GM12874 (cell line): Measurements from ENCODE around the gene FILIP1.

Source experiments
- TF ChIP-seq, protein P1 (sequence below): IDR thresholded peaks from 2 replicates; pipeline ENCODE4 v1.5.1; 2011; ENCODE audit warnings: low read depth, mild to moderate bottlenecking, control low read depth, low read length, moderate library complexity; ENCODE audit not compliant: insufficient read depth

The FILIP1 gene

DNA sequence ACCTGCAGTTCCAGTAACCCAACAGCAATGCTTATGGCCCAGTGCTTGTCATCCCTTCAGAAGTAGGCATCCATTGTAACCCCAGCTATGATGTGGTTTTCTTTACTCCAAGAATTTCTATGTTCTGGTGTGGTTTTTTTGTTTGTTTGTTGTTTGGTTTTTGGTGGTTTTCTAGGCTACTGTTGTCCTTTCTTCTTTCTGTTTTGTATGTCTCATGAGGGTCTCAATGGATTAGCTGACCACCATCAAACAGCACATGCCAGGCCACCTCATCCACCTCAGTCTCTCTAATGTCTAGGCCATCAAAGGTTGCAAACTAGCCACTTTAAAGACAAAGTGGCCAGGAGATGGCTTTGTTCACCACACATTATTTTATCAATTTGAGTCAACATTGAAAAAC lies 149.6 kb downstream of the FILIP1 start:
- TF ChIP-seq, protein P1, sequence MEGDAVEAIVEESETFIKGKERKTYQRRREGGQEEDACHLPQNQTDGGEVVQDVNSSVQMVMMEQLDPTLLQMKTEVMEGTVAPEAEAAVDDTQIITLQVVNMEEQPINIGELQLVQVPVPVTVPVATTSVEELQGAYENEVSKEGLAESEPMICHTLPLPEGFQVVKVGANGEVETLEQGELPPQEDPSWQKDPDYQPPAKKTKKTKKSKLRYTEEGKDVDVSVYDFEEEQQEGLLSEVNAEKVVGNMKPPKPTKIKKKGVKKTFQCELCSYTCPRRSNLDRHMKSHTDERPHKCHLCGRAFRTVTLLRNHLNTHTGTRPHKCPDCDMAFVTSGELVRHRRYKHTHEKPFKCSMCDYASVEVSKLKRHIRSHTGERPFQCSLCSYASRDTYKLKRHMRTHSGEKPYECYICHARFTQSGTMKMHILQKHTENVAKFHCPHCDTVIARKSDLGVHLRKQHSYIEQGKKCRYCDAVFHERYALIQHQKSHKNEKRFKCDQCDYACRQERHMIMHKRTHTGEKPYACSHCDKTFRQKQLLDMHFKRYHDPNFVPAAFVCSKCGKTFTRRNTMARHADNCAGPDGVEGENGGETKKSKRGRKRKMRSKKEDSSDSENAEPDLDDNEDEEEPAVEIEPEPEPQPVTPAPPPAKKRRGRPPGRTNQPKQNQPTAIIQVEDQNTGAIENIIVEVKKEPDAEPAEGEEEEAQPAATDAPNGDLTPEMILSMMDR: no peak

DNA sequence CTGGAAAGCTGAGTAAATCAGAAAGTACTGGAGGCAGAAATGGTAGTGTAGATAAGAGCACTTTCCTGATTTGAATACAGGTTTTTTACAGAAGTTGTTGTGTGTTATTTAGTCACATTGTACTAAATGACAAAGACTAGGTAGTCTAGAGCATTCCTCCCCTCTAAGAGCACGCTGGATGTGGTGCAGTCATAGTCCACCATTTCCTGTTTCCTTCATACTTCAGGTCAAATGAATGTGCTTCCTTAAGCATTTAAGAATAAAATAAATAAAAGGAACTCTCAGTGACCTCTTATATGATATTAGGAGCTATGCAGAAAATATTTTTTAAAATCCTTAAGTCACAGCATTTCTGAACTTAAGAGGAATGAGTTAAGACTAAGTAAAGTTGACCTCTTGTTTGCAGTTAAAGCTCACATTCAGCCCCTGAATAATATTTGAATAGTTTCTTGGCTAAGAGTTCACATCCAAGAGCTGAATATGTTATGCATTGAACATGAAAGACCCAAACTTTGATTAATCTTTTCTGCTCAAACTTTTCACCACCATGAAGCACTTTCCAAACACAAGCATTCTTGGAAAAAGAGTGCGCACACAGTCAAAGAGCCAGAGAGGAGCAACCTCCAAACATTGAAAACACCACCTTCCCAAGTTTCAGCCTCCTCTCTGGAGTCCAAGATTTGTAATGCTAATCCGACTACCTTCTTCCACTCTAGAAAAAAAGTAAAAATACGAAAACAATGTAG lies 155.6 kb downstream of the FILIP1 start:
- TF ChIP-seq, protein P1: no peak

DNA sequence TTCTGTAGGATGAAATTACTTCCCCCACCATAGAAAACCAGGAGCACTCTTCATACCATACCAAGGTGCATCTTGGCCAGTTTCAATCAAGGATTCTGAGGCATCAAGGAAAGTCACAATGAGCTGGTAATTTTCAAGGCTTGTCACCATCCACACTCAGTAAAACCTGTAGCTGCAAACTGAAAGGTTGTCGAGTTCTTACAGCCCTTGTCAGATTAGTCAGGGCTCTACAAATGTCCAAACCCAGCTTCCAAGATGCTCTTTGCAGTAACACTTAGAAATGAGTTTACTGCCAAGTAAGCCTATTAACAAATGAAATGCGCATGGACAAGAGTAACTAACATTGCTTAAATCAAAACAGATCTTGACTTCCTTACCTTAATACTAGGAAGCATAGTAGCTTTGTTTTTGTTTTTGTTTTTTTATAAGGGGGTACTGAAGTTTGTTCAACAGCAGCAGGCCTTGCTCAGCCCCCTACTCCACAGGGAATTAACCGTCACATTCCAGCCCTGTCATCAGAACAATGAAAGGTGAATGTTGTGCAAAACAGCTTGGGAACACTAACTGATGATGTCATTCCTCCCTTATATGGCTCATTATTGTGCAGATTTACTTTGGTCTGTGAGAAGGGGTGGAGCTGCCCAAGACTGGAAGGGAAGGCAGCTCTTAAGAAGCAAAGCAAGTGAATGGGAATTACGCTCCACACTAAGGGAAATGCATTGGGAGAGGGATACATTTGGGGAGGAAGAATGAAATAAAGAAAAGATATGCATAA lies 159.1 kb downstream of the FILIP1 start:
- TF ChIP-seq, protein P1: no peak

DNA sequence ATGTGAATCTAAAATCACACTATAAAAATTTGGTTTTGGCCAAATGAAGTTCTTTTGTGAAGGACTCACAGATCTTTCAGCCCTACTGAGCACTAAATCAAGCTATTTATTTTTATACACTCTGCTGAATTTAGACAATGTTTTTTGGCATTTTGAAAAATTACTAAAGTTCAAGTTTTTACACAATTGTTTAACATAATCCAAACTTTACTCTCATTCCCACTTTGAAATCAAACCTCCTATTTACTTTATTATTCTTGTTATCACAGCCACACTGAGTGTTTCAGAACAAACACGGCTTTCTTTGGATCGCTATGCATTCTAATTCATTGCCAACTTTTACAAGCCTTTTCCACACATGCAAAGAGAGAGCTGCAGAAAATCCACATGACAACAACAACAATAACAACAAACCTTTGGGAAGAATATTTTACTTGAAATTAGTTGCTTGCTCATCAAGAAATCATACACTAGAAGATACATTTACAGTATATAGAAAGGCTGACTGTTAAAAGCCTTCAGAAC lies 159.9 kb downstream of the FILIP1 start:
- TF ChIP-seq, protein P1: no peak

DNA sequence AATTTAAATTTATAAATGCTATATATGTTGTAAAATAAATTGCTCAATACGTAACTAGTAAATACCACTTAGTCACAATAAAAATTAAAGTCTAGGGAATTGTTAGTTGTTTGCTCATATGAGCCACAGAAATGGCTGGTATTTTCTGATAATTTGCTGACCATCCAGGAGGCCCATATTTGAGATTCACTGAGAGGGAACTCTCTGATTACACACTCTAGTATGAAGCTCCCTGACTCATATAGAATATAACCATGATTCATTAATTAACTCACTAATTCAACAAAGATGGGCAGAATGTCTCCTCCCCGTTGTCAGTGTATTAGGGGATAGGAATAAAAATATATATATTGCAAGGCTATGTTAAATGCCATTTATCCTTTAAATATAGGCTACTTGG lies 162.4 kb downstream of the FILIP1 start:
- TF ChIP-seq, protein P1: no peak

DNA sequence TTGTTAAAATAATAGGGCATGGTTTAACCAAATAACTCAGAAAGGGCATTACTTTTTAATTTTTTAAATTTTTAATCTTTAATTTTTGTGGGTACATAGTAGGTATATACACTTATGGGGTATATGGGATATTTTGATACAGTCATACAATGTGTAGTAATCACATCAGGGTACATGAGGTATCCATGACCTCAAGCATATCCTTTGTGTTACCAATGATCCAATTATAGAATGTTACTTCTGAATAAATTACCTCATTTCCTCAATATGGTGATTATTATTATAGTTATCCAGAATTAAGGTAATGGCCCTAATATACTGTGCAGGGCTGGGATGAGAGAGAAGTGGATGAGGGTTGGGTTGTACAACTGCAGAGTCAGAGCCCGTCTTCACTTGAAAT lies 163.9 kb downstream of the FILIP1 start:
- TF ChIP-seq, protein P1: no peak

DNA sequence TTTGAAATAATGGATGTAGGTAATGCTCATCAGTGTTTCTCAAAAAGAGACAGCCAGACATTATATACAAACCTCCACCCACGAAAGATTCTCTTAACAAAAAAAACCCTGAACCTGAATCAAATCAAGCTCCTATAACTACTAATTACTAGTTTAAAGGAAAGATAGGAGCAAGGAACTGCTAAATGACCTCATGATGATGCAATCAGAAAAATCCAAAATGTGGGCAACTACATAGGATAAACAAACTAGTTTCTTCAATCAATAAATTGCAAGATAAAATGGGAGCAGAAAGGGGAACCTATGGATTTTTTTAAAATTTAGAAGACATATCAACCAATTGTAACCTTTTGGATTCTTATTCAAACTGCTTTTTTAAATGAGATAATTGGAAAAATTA lies 165.8 kb downstream of the FILIP1 start:
- TF ChIP-seq, protein P1: no peak
